Trophoblast cell (in vitro differentiated cells and primary cell): ENCODE results near the gene CUX1.
A peak's percentile ranks its signal among the peaks of the same experiment; 100 is the strongest.
"Not testable (repeated sequence)": the region's sequence is repeated elsewhere in the genome, so short reads cannot be mapped to it uniquely, and the experiment has no call there.

Source experiments
- DNase-seq, 2 donors: peaks; one replicate each; pipeline ENCODE4 v3.0.0-alpha.2; 2016
- H2AFZ ChIP-seq: 2 replicates; pipeline ENCODE4 v1.6.1; 2013; ENCODE audit warnings: low read length, moderate library complexity, mild to moderate bottlenecking; ENCODE audit not compliant: insufficient read depth, poor library complexity
- H2AK5ac ChIP-seq: 2 replicates; pipeline ENCODE4 v1.6.1; 2013; ENCODE audit warnings: mild to moderate bottlenecking, low read length
- H2BK120ac ChIP-seq: 2 replicates; pipeline ENCODE4 v1.6.1; 2013; ENCODE audit warnings: low read length, mild to moderate bottlenecking, moderate library complexity; ENCODE audit not compliant: insufficient read depth, poor library complexity
- H2BK12ac ChIP-seq: 2 replicates; pipeline ENCODE4 v1.6.1; 2013; ENCODE audit warnings: mild to moderate bottlenecking, low read length, moderate library complexity
- H2BK5ac ChIP-seq: 2 replicates; pipeline ENCODE4 v1.6.1; 2013; ENCODE audit warnings: low read length, low read depth, moderate library complexity, mild to moderate bottlenecking; ENCODE audit not compliant: poor library complexity
- H3K14ac ChIP-seq: 2 replicates; pipeline ENCODE4 v1.6.1; 2013; ENCODE audit warnings: mild to moderate bottlenecking, low read length
- H3K18ac ChIP-seq: 2 replicates; pipeline ENCODE4 v1.6.1; 2013; ENCODE audit warnings: mild to moderate bottlenecking, low read length
- H3K23ac ChIP-seq: 2 replicates; pipeline ENCODE4 v1.6.1; 2013; ENCODE audit warnings: low read length
- H3K27ac ChIP-seq: 2 replicates; pipeline ENCODE4 v1.5.1; 2013; ENCODE audit warnings: low read depth, mild to moderate bottlenecking, inconsistent platforms, low read length, moderate library complexity
- H3K27me3 ChIP-seq: 2 replicates; pipeline ENCODE4 v1.6.1; 2013; ENCODE audit warnings: inconsistent platforms, mild to moderate bottlenecking, low read length, moderate library complexity; ENCODE audit not compliant: insufficient read depth
- H3K36me3 ChIP-seq, 2 experiments: 1 replicate in 1 of 2; 2 replicates in 1 of 2; pipeline ENCODE4 v1.6.1; 2013; ENCODE audit warnings: low read length in 2 of 2, mild to moderate bottlenecking in 2 of 2, moderate library complexity in 1 of 2; ENCODE audit not compliant: insufficient read depth in 2 of 2, control insufficient read depth in 1 of 2
- H3K4ac ChIP-seq: 2 replicates; pipeline ENCODE4 v1.6.1; 2013; ENCODE audit warnings: low read depth, mild to moderate bottlenecking, low read length, moderate library complexity
- H3K4me1 ChIP-seq, 2 experiments: 1 replicate in 1 of 2; 2 replicates in 1 of 2; pipeline ENCODE4 v1.6.1; 2013; ENCODE audit warnings: low read length in 2 of 2, mild to moderate bottlenecking in 2 of 2, moderate library complexity in 1 of 2; ENCODE audit not compliant: insufficient read depth in 2 of 2, control insufficient read depth in 1 of 2
- H3K4me2 ChIP-seq: 2 replicates; pipeline ENCODE4 v1.6.1; 2013; ENCODE audit warnings: inconsistent platforms, mild to moderate bottlenecking, low read length, moderate library complexity
- H3K4me3 ChIP-seq: 2 replicates; pipeline ENCODE4 v1.5.1; 2013; ENCODE audit warnings: mild to moderate bottlenecking, low read depth, low read length, inconsistent platforms
- H3K79me1 ChIP-seq: one replicate; pipeline ENCODE4 v1.6.1; 2013; ENCODE audit warnings: low read length
- H3K79me2 ChIP-seq: 2 replicates; pipeline ENCODE4 v1.6.1; 2013; ENCODE audit warnings: low read length, mild to moderate bottlenecking; ENCODE audit not compliant: control insufficient read depth, insufficient read depth, poor library complexity
- H3K9ac ChIP-seq: 2 replicates; pipeline ENCODE4 v1.6.1; 2013; ENCODE audit warnings: mild to moderate bottlenecking, low read length
- H3K9me3 ChIP-seq: 2 replicates; pipeline ENCODE4 v1.6.1; 2013; ENCODE audit warnings: low read depth, mild to moderate bottlenecking, control low read depth, inconsistent platforms, low read length; ENCODE audit not compliant: insufficient read depth
- H4K12ac ChIP-seq: 2 replicates; pipeline ENCODE4 v1.6.1; 2013; ENCODE audit warnings: low read depth, mild to moderate bottlenecking, low read length, moderate library complexity
- H4K8ac ChIP-seq: 2 replicates; pipeline ENCODE4 v1.6.1; 2013; ENCODE audit warnings: low read depth, mild to moderate bottlenecking, low read length, moderate library complexity
- H4K91ac ChIP-seq: one replicate; pipeline ENCODE4 v1.6.1; 2013; ENCODE audit warnings: low read depth, mild to moderate bottlenecking, low read length, moderate library complexity
- WGBS: extraction: QIAGEN DNeasy Blood & Tissue Kit; methylation state at CpG from one replicate; pipeline ENCODE4 v1.1.7; 2013; ENCODE audit warnings: missing lambda C conversion rate; ENCODE audit not compliant: insufficient read length, insufficient coverage; ENCODE audit errors: extremely low coverage; 5-methylcytosine and 5-hydroxymethylcytosine counted together

CUX1 gene

GRCh38 chr7:102300643-102301221, 483.3 kb downstream of the CUX1 start:
- Histone ChIP-seq H2AK5ac (no peak overlapping the region), H3K27me3 (no peaks in the 10 kb centered on the region), H3K14ac (no peak overlapping the region), H3K23ac (no peak overlapping the region), H4K12ac (no peak overlapping the region), H4K8ac (no peak overlapping the region), H2BK120ac (no peak overlapping the region), H4K91ac (no peak overlapping the region), H3K4me1 (peaks cover 8 to 10% of the 10 kb centered on the region in 2 experiments), H3K79me1 (peaks cover 10% of the 10 kb centered on the region), H3K27ac (no peak overlapping the region), H3K18ac (peak overlapping the region; percentile 34), H3K36me3 (peaks cover 0 to 16% of the 10 kb centered on the region in 2 experiments), H3K4me3 (no peak overlapping the region), H2BK5ac (no peak overlapping the region), H2BK12ac (no peak overlapping the region), H2AFZ (no peak overlapping the region), H3K79me2 (no peaks in the 10 kb centered on the region), H3K9ac (no peak overlapping the region), H3K4me2 (no peak overlapping the region), H3K4ac (no peak overlapping the region), H3K9me3 (no peaks in the 10 kb centered on the region)
- peak in 1 of 2 donors; percentile 38 for DNase-seq
- no CpG with 5 or more reads among the region's 84 CpGs for WGBS

GRCh38 chr7:102301367-102301766, 483.9 kb downstream of the CUX1 start:
- Histone ChIP-seq H3K36me3 (peaks cover 0 to 16% of the 10 kb centered on the region in 2 experiments), H3K18ac (peak overlapping the region; percentile 34)
- H3K9me3 ChIP-seq, H3K27me3 ChIP-seq, H3K79me2 ChIP-seq, H2AK5ac ChIP-seq, H2BK120ac ChIP-seq, H3K27ac ChIP-seq, H3K79me1 ChIP-seq, DNase-seq, H4K8ac ChIP-seq, H3K23ac ChIP-seq, H2BK12ac ChIP-seq, H4K12ac ChIP-seq, H3K4me1 ChIP-seq, H3K4ac ChIP-seq, H3K9ac ChIP-seq, H2BK5ac ChIP-seq, H3K4me2 ChIP-seq, H3K14ac ChIP-seq, H2AFZ ChIP-seq, H4K91ac ChIP-seq, H3K4me3 ChIP-seq: not testable (repeated sequence)
- WGBS = no CpG with 5 or more reads among the region's 14 CpGs

GRCh38 chr7:102302025-102302424, 484.6 kb downstream of the CUX1 start:
- no peak overlapping the region for H4K12ac ChIP-seq
- H3K79me1 ChIP-seq = peaks cover 3% of the 10 kb centered on the region
- H3K36me3 ChIP-seq = peaks cover 0 to 19% of the 10 kb centered on the region in 2 experiments
- H3K27me3 ChIP-seq = no peaks in the 10 kb centered on the region
- WGBS = no CpG with 5 or more reads among the region's 6 CpGs
- no peak overlapping the region for H3K9ac ChIP-seq
- H2BK120ac ChIP-seq = no peak overlapping the region
- H3K4me1 ChIP-seq = peaks cover 5% of the 10 kb centered on the region in 2 experiments
- no peak overlapping the region for H4K8ac ChIP-seq
- no peak overlapping the region for H3K4me3 ChIP-seq
- H3K27ac ChIP-seq = no peak overlapping the region
- no peak overlapping the region for H3K4me2 ChIP-seq
- H4K91ac ChIP-seq = no peak overlapping the region
- H2BK5ac ChIP-seq = no peak overlapping the region
- H2BK12ac ChIP-seq = no peak overlapping the region
- DNase-seq = no peak
- no peaks in the 10 kb centered on the region for H3K79me2 ChIP-seq
- H3K4ac ChIP-seq = no peak overlapping the region
- H2AK5ac ChIP-seq = no peak overlapping the region
- H3K14ac ChIP-seq = no peak overlapping the region
- H3K18ac ChIP-seq = no peak overlapping the region
- H2AFZ ChIP-seq = no peak overlapping the region
- no peaks in the 10 kb centered on the region for H3K9me3 ChIP-seq
- H3K23ac ChIP-seq = no peak overlapping the region

GRCh38 chr7:102303669-102304422, 486.4 kb downstream of the CUX1 start:
- H4K91ac ChIP-seq = no peak overlapping the region
- no peak overlapping the region for H3K4ac ChIP-seq
- no CpG with 5 or more reads among the region's 13 CpGs for WGBS
- H3K27me3 ChIP-seq = no peaks in the 10 kb centered on the region
- H2AFZ ChIP-seq = no peak overlapping the region
- H3K23ac ChIP-seq = no peak overlapping the region
- H2BK120ac ChIP-seq = no peak overlapping the region
- H2BK12ac ChIP-seq = no peak overlapping the region
- H4K8ac ChIP-seq = no peak overlapping the region
- H3K14ac ChIP-seq = no peak overlapping the region
- no peak overlapping the region for H2AK5ac ChIP-seq
- H2BK5ac ChIP-seq = no peak overlapping the region
- no peak overlapping the region for H3K18ac ChIP-seq
- H3K79me1 ChIP-seq = no peaks in the 10 kb centered on the region
- no peaks in the 10 kb centered on the region for H3K79me2 ChIP-seq
- H3K4me2 ChIP-seq = no peak overlapping the region
- no peak overlapping the region for H3K27ac ChIP-seq
- H4K12ac ChIP-seq = no peak overlapping the region
- H3K4me3 ChIP-seq = no peak overlapping the region
- no peak for DNase-seq
- no peaks in the 10 kb centered on the region for H3K9me3 ChIP-seq
- peaks cover 6 to 8% of the 10 kb centered on the region in 2 experiments for H3K4me1 ChIP-seq
- peaks cover 6 to 29% of the 10 kb centered on the region in 2 experiments for H3K36me3 ChIP-seq
- H3K9ac ChIP-seq = no peak overlapping the region
